Measurements from ENCODE around the gene OSBPL5. TPM values are rescaled to one million over a fixed set of nuclear protein-coding genes. Genes with fewer than 3 reads are reported as not detected.

Gene OSBPL5
- total RNA-seq, 1 experiment from 2014 or later: 115 TPM

- TF ChIP-seq CTCF (IDR thresholded peaks at IDR 0.05; ENCODE audit: unreplicated experiment): no peak
- Mint-ChIP-seq H3K4me3 (ENCODE audit: unreplicated experiment) (no peak overlapping the region), H3K4me1 (ENCODE audit: insufficient read depth, unreplicated experiment) (peaks cover 23% of the 10 kb centered on the region), H3K9me3 (ENCODE audit: unreplicated experiment) (peaks cover 7% of the 10 kb centered on the region), H3K27me3 (ENCODE audit: insufficient read depth, unreplicated experiment) (no peaks in the 10 kb centered on the region), H3K27ac (ENCODE audit: low read depth, unreplicated experiment) (peak overlapping the region; percentile 71), H3K36me3 (ENCODE audit: insufficient read depth, unreplicated experiment) (peaks cover 100% of the 10 kb centered on the region)
- no peak for DNase-seq (ENCODE audit: unreplicated experiment)
- BruUV-seq (replicated peaks): no TSS peak
- ChIA-PET POLR2A (interaction anchor here (0.6 to 9.1 kb wide), 5 partner anchors 9 to 313 kb away, joined by 3 to 179 read pairs (median 3); no protein-coding TSS in a partner anchor), CTCF (interaction anchor here (0.6 to 4.4 kb wide), 6 partner anchors 14 to 299 kb away, joined by 3 to 23 read pairs (median 4); no protein-coding TSS in a partner anchor)
- intact Hi-C loops (cut with micrococcal nuclease): no loop called here
These were observed 55.7 kb downstream of the OSBPL5 start for GRCh38 chr11:3109434-3109833.

GRCh38 chr11:3108183-3108721 lies 56.9 kb downstream of the OSBPL5 start:
- intact Hi-C loops (cut with micrococcal nuclease): no loop called here
- POLR2A ChIA-PET: interaction anchor here (0.8 to 1.2 kb wide), 2 partner anchors 8 to 70 kb away, joined by 3 read pairs; no protein-coding TSS in a partner anchor
- CTCF ChIA-PET: interaction anchor here (2.2 kb wide), 1 partner anchor 16 kb away, joined by 13 read pairs; no protein-coding TSS in a partner anchor
- BruUV-seq (replicated peaks): no TSS peak
- H3K9me3 Mint-ChIP-seq (ENCODE audit: unreplicated experiment): no peaks in the 10 kb centered on the region
- DNase-seq (ENCODE audit: unreplicated experiment): no peak
- H3K4me1 Mint-ChIP-seq (ENCODE audit: insufficient read depth, unreplicated experiment): peaks cover 19% of the 10 kb centered on the region
- H3K4me3 Mint-ChIP-seq (ENCODE audit: unreplicated experiment): no peak overlapping the region
- TF ChIP-seq CTCF (IDR thresholded peaks at IDR 0.05; ENCODE audit: unreplicated experiment): no peak
- H3K27ac Mint-ChIP-seq (ENCODE audit: low read depth, unreplicated experiment): no peak overlapping the region
- H3K36me3 Mint-ChIP-seq (ENCODE audit: insufficient read depth, unreplicated experiment): peaks cover 96% of the 10 kb centered on the region
- no peaks in the 10 kb centered on the region for H3K27me3 Mint-ChIP-seq (ENCODE audit: insufficient read depth, unreplicated experiment)

GRCh38 chr11:3107608-3108182 lies 57.4 kb downstream of the OSBPL5 start:
- no peak for TF ChIP-seq CTCF (IDR thresholded peaks at IDR 0.05; ENCODE audit: unreplicated experiment)
- ChIA-PET CTCF (no interaction called here), POLR2A (no interaction called here)
- Mint-ChIP-seq H3K27ac (ENCODE audit: low read depth, unreplicated experiment) (peak overlapping the region; percentile 75), H3K4me3 (ENCODE audit: unreplicated experiment) (no peak overlapping the region), H3K36me3 (ENCODE audit: insufficient read depth, unreplicated experiment) (peaks cover 95% of the 10 kb centered on the region), H3K27me3 (ENCODE audit: insufficient read depth, unreplicated experiment) (no peaks in the 10 kb centered on the region), H3K9me3 (ENCODE audit: unreplicated experiment) (no peaks in the 10 kb centered on the region), H3K4me1 (ENCODE audit: insufficient read depth, unreplicated experiment) (peaks cover 19% of the 10 kb centered on the region)
- BruUV-seq (replicated peaks): no TSS peak
- no peak for DNase-seq (ENCODE audit: unreplicated experiment)
- intact Hi-C loops (cut with micrococcal nuclease): no loop called here

- CTCF ChIA-PET: no interaction called here
- no TSS peak for BruUV-seq (replicated peaks)
These were observed 58.2 kb downstream of the OSBPL5 start for GRCh38 chr11:3106736-3107524.

More at GRCh38 chr11:3106736-3107524, 58.2 kb downstream of the OSBPL5 start:
- Mint-ChIP-seq H3K27me3 (ENCODE audit: insufficient read depth, unreplicated experiment) (no peaks in the 10 kb centered on the region), H3K4me3 (ENCODE audit: unreplicated experiment) (peak overlapping the region; percentile 28), H3K27ac (ENCODE audit: low read depth, unreplicated experiment) (peak overlapping the region; percentile 75), H3K36me3 (ENCODE audit: insufficient read depth, unreplicated experiment) (peaks cover 95% of the 10 kb centered on the region), H3K9me3 (ENCODE audit: unreplicated experiment) (no peaks in the 10 kb centered on the region), H3K4me1 (ENCODE audit: insufficient read depth, unreplicated experiment) (peaks cover 14% of the 10 kb centered on the region)
- no peak for DNase-seq (ENCODE audit: unreplicated experiment)
- no peak for TF ChIP-seq CTCF (IDR thresholded peaks at IDR 0.05; ENCODE audit: unreplicated experiment)
- POLR2A ChIA-PET: interaction anchor here (1.2 to 1.4 kb wide), 2 partner anchors 17 to 24 kb away, joined by 3 to 4 read pairs; no protein-coding TSS in a partner anchor
- intact Hi-C loops (cut with micrococcal nuclease): no loop called here

Measured in MCF 10A (cell line).